ENCODE data around the gene OR2V1. TPM values are rescaled to one million over a fixed set of nuclear protein-coding genes. Genes with fewer than 3 reads are reported as not detected.
"Not testable (repeated sequence)": the region's sequence is repeated elsewhere in the genome, so short reads cannot be mapped to it uniquely, and the experiment has no call there.

OR2V1 gene
- polyA plus RNA-seq, 1 donor (not counting 4 experiments of a cell fraction or from before 2014, with no cell fraction given): not detected

DNA sequence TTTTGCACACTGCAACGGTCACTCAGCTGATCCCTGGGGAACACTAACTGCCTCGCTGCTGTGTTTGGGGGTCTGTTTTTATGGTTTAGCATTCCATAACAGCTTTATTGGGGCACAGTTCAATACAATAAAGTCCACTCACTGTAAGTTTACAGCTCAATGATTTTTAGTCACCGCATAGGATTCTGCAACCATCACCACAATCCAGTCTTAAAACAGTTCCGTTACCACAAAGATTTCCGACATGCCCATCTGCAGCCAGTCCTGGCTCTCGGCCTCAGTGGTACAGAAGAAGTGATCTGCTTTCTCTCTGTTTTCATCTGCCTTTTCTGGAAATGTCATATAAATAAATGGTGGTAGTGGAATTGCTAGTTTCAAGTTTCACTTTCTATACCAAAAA lies 40.0 kb upstream of the OR2V1 start:
- H4K20me1 ChIP-seq (ENCODE audit: control insufficient read depth, extremely low read depth, insufficient read depth, low read length): no peaks in the 10 kb centered on the region
- no peak for TF ChIP-seq CTCF (optimal IDR thresholded peaks at IDR 0.05 in 1 of 3, IDR thresholded peaks at IDR 0.05 in 1 of 3, conservative IDR thresholded peaks at IDR 0.05 in 1 of 3; ENCODE audit: extremely low read depth in 1 of 3, insufficient read depth in 2 of 3, low read length in 3 of 3)
- no peak for TF ChIP-seq EZH2 (IDR thresholded peaks at IDR 0.05; ENCODE audit: low read length)
- no peaks in the 10 kb centered on the region for H3K9me1 ChIP-seq (ENCODE audit: control insufficient read depth, extremely low read depth, insufficient read depth, low read length)
- H3K4me2 ChIP-seq (ENCODE audit: control insufficient read depth, extremely low read depth, insufficient read depth, low read depth, low read length): no peak overlapping the region
- H3K27me3 ChIP-seq (ENCODE audit: control insufficient read depth, extremely low read depth, insufficient read depth, low read length): no peaks in the 10 kb centered on the region
- H2AFZ ChIP-seq (ENCODE audit: control insufficient read depth, low read length): no peak overlapping the region
- H3K27ac ChIP-seq (ENCODE audit: control insufficient read depth, insufficient read depth, low read length): no peak overlapping the region
- FAIRE-seq (no peak), DNase-seq (ENCODE audit: low read depth, low spot score) (no peak)
- peaks cover 8% of the 10 kb centered on the region for H3K4me1 ChIP-seq (ENCODE audit: control insufficient read depth, extremely low read depth, insufficient read depth, low read length)
- H3K36me3 ChIP-seq (ENCODE audit: control insufficient read depth in 2 of 2, extremely low read depth in 1 of 2, insufficient read depth in 2 of 2, low read length in 2 of 2): no peaks in the 10 kb centered on the region
- no peaks in the 10 kb centered on the region for H3K9me3 ChIP-seq (ENCODE audit: control insufficient read depth, low read depth, low read length)
- dilution Hi-C loops (cut with MboI; ENCODE audit: extremely low pct_ligation_motif_present, low sequenced_read_pairs): no loop called here
- H3K4me3 ChIP-seq (ENCODE audit: control insufficient read depth in 2 of 3, extremely low read depth in 1 of 3, insufficient read depth in 2 of 3, low read depth in 1 of 3, low read length in 3 of 3): no peak overlapping the region
- no peak overlapping the region for H3K9ac ChIP-seq (ENCODE audit: control insufficient read depth, extremely low read depth, insufficient read depth, low read length)
- no peaks in the 10 kb centered on the region for H3K79me2 ChIP-seq (ENCODE audit: control insufficient read depth, insufficient read depth, low read length)

- no peaks in the 10 kb centered on the region for H4K20me1 ChIP-seq (ENCODE audit: control insufficient read depth, extremely low read depth, insufficient read depth, low read length)
- no peak for TF ChIP-seq EZH2 (IDR thresholded peaks at IDR 0.05; ENCODE audit: low read length)
- no peak for TF ChIP-seq CTCF (optimal IDR thresholded peaks at IDR 0.05 in 1 of 3, IDR thresholded peaks at IDR 0.05 in 1 of 3, conservative IDR thresholded peaks at IDR 0.05 in 1 of 3; ENCODE audit: extremely low read depth in 1 of 3, insufficient read depth in 2 of 3, low read length in 3 of 3)
- no peaks in the 10 kb centered on the region for H3K9me1 ChIP-seq (ENCODE audit: control insufficient read depth, extremely low read depth, insufficient read depth, low read length)
- H2AFZ ChIP-seq (ENCODE audit: control insufficient read depth, low read length): peak overlapping the region; percentile 87
- no peak for DNase-seq (ENCODE audit: low read depth, low spot score)
- H3K79me2 ChIP-seq (ENCODE audit: control insufficient read depth, insufficient read depth, low read length): no peaks in the 10 kb centered on the region
- H3K9ac ChIP-seq (ENCODE audit: control insufficient read depth, extremely low read depth, insufficient read depth, low read length): no peak overlapping the region
- peaks cover 8% of the 10 kb centered on the region for H3K4me1 ChIP-seq (ENCODE audit: control insufficient read depth, extremely low read depth, insufficient read depth, low read length)
- no peaks in the 10 kb centered on the region for H3K36me3 ChIP-seq (ENCODE audit: control insufficient read depth in 2 of 2, extremely low read depth in 1 of 2, insufficient read depth in 2 of 2, low read length in 2 of 2)
- peak overlapping the region; percentile 37 to 62 (median 48) for H3K4me3 ChIP-seq (ENCODE audit: control insufficient read depth in 2 of 3, extremely low read depth in 1 of 3, insufficient read depth in 2 of 3, low read depth in 1 of 3, low read length in 3 of 3)
- peak overlapping the region; percentile 81 for H3K4me2 ChIP-seq (ENCODE audit: control insufficient read depth, extremely low read depth, insufficient read depth, low read depth, low read length)
- FAIRE-seq: no peak
- H3K27ac ChIP-seq (ENCODE audit: control insufficient read depth, insufficient read depth, low read length): no peak overlapping the region
- dilution Hi-C loops (cut with MboI; ENCODE audit: extremely low pct_ligation_motif_present, low sequenced_read_pairs): no loop called here
- H3K9me3 ChIP-seq (ENCODE audit: control insufficient read depth, low read depth, low read length): no peaks in the 10 kb centered on the region
- no peaks in the 10 kb centered on the region for H3K27me3 ChIP-seq (ENCODE audit: control insufficient read depth, extremely low read depth, insufficient read depth, low read length)
Observed at GRCh38 chr5:181170237-181170825, 39.4 kb upstream of the OR2V1 start.

- DNase-seq (ENCODE audit: low read depth, low spot score); H3K9me1 ChIP-seq (ENCODE audit: control insufficient read depth, extremely low read depth, insufficient read depth, low read length); H3K9me3 ChIP-seq (ENCODE audit: control insufficient read depth, low read depth, low read length); H3K79me2 ChIP-seq (ENCODE audit: control insufficient read depth, insufficient read depth, low read length); H3K4me1 ChIP-seq (ENCODE audit: control insufficient read depth, extremely low read depth, insufficient read depth, low read length); H4K20me1 ChIP-seq (ENCODE audit: control insufficient read depth, extremely low read depth, insufficient read depth, low read length); H3K36me3 ChIP-seq (ENCODE audit: control insufficient read depth in 2 of 2, extremely low read depth in 1 of 2, insufficient read depth in 2 of 2, low read length in 2 of 2); H3K27ac ChIP-seq (ENCODE audit: control insufficient read depth, insufficient read depth, low read length); dilution Hi-C loops (cut with MboI; ENCODE audit: extremely low pct_ligation_motif_present, low sequenced_read_pairs); H3K27me3 ChIP-seq (ENCODE audit: control insufficient read depth, extremely low read depth, insufficient read depth, low read length): not testable (repeated sequence)
- peak overlapping the region; percentile 87 for H2AFZ ChIP-seq (ENCODE audit: control insufficient read depth, low read length)
- H3K4me2 ChIP-seq (ENCODE audit: control insufficient read depth, extremely low read depth, insufficient read depth, low read depth, low read length): peak overlapping the region; percentile 81
- peak overlapping the region; percentile 37 to 62 (median 48) for H3K4me3 ChIP-seq (ENCODE audit: control insufficient read depth in 2 of 3, extremely low read depth in 1 of 3, insufficient read depth in 2 of 3, low read depth in 1 of 3, low read length in 3 of 3)
- H3K9ac ChIP-seq (ENCODE audit: control insufficient read depth, extremely low read depth, insufficient read depth, low read length): peak overlapping the region; percentile 31
- FAIRE-seq: peak; percentile 81
Observed at GRCh38 chr5:181169459-181170236, 38.7 kb upstream of the OR2V1 start.

Measured in keratinocyte (primary cell).